ENCODE data around the gene PRDX2. TPM values are rescaled to one million over a fixed set of nuclear protein-coding genes. Genes with fewer than 3 reads are reported as not detected.

Gene PRDX2
- polyA plus RNA-seq, 1 experiment: 187 TPM

GRCh38 chr19:12838886-12839756, 37.5 kb upstream of the PRDX2 start:
- no peak for DNase-seq (ENCODE audit: low read depth, low spot score)

GRCh38 chr19:12838182-12838885, 36.7 kb upstream of the PRDX2 start, which contains the start of gene MAST1:
Gene MAST1, plus strand, starts transcription at chr19:12838515. Its CDS starts 58 bp downstream, at chr19:12838573.
- H3K4me3 ChIP-seq (ENCODE audit: low read depth, low read length): peak within 1 kb of the TSS; percentile 35
- ChIA-PET POLR2A (no interaction called here), CTCF (no interaction called here)
- no peak for DNase-seq (ENCODE audit: low read depth, low spot score)
- peaks cover 82% of the 10 kb centered on the region for H3K27me3 ChIP-seq (ENCODE audit: control insufficient read depth, insufficient read depth, low read length)
- H3K9me3 ChIP-seq (ENCODE audit: control insufficient read depth, insufficient read depth, low read length): peaks cover 5% of the 10 kb centered on the region; the same call in 1 of the 2 replicates
- H3K27ac ChIP-seq (ENCODE audit: low read depth, low read length): no peak within 1 kb of the TSS
- no peak for TF ChIP-seq CTCF (IDR thresholded peaks at IDR 0.05; ENCODE audit: low read depth, low read length)

More at GRCh38 chr19:12838886-12839756, 37.5 kb upstream of the PRDX2 start:
- Histone ChIP-seq H3K27ac (ENCODE audit: low read depth, low read length) (no peak overlapping the region), H3K27me3 (ENCODE audit: control insufficient read depth, insufficient read depth, low read length) (peaks cover 79% of the 10 kb centered on the region), H3K9me3 (ENCODE audit: control insufficient read depth, insufficient read depth, low read length) (peaks cover 5% of the 10 kb centered on the region; the same call in 1 of the 2 replicates), H3K4me3 (ENCODE audit: low read depth, low read length) (no peak overlapping the region)
- ChIA-PET CTCF (no interaction called here), POLR2A (no interaction called here)
- no peak for TF ChIP-seq CTCF (IDR thresholded peaks at IDR 0.05; ENCODE audit: low read depth, low read length)

GRCh38 chr19:12837225-12837624, 35.6 kb upstream of the PRDX2 start:
- ChIA-PET POLR2A (interaction anchor here (0.7 kb wide), 1 partner anchor 96 kb away, joined by 3 read pairs; the partner anchor contains the start of gene FARSA), CTCF (interaction anchor here (0.5 to 1.4 kb wide), 5 partner anchors 10 to 71 kb away, joined by 4 to 10 read pairs (median 5); no protein-coding TSS in a partner anchor)
- peaks cover 5% of the 10 kb centered on the region; the same call in 1 of the 2 replicates for H3K9me3 ChIP-seq (ENCODE audit: control insufficient read depth, insufficient read depth, low read length)
- H3K4me3 ChIP-seq (ENCODE audit: low read depth, low read length): no peak overlapping the region
- no peak overlapping the region for H3K27ac ChIP-seq (ENCODE audit: low read depth, low read length)
- no peak for DNase-seq (ENCODE audit: low read depth, low spot score)
- no peak for TF ChIP-seq CTCF (IDR thresholded peaks at IDR 0.05; ENCODE audit: low read depth, low read length)
- peaks cover 82% of the 10 kb centered on the region for H3K27me3 ChIP-seq (ENCODE audit: control insufficient read depth, insufficient read depth, low read length)

DNA sequence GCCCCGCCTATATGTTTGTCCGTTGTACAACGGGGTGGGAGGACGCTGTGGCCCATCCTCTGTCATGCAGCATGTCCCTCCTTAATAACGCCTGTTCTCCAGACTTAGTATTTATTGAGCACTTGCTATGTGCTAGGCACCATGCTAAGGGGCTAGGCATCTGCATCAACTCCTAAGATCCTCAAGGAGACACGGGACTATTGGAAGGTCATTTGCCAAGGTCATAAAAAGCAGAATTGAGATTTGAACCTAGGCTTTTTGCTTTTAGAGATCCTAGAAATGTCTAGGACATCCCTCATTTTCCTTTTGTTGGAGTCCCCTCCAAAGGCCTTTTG, 34.9 kb upstream of the PRDX2 start:
- CTCF ChIA-PET: interaction anchor here (1.2 to 1.4 kb wide), 2 partner anchors 12 to 70 kb away, joined by 5 to 6 read pairs; no protein-coding TSS in a partner anchor
- Histone ChIP-seq H3K9me3 (ENCODE audit: control insufficient read depth, insufficient read depth, low read length) (peaks cover 5% of the 10 kb centered on the region; the same call in 1 of the 2 replicates), H3K4me3 (ENCODE audit: low read depth, low read length) (no peak overlapping the region), H3K27ac (ENCODE audit: low read depth, low read length) (no peak overlapping the region), H3K27me3 (ENCODE audit: control insufficient read depth, insufficient read depth, low read length) (peaks cover 76% of the 10 kb centered on the region)
- POLR2A ChIA-PET: no interaction called here
- TF ChIP-seq CTCF (IDR thresholded peaks at IDR 0.05; ENCODE audit: low read depth, low read length): no peak
- DNase-seq (ENCODE audit: low read depth, low spot score): no peak

All from AG04450 (cell line).